Gastroesophageal sphincter (tissue), 3 donors: ENCODE measurements around the gene ROPN1B.
"Not testable (repeated sequence)": the region's sequence is repeated elsewhere in the genome, so short reads cannot be mapped to it uniquely, and the experiment has no call there.

Source experiments
- CTCF ChIP-seq, 4 experiments: fragments of 200-600 bp in 2 of 4; fragments of 450-650 bp in 2 of 4; sonication (generic) in 1 of 4; IDR thresholded peaks; one replicate each; pipeline ENCODE4 v1.5.1; 2017 to 2019; ENCODE audit warnings: antibody characterized with exemption in 4 of 4, mild to moderate bottlenecking in 2 of 4, moderate library complexity in 2 of 4
- EP300 ChIP-seq: sonication (generic); formaldehyde crosslinking; IDR thresholded peaks from one replicate; pipeline ENCODE4 v1.6.1; 2017; ENCODE audit warnings: antibody characterized with exemption, mild to moderate bottlenecking
- POLR2AphosphoS5 ChIP-seq: sonication (generic); formaldehyde crosslinking; IDR thresholded peaks from one replicate; pipeline ENCODE4 v1.6.1; 2017; ENCODE audit warnings: antibody characterized with exemption

- not testable (repeated sequence) for TF ChIP-seq POLR2AphosphoS5; CTCF (IDR thresholded peaks at IDR 0.05); EP300
Observed at GRCh38 chr3:125947806-125948205, 21.2 kb upstream of the ROPN1B start.
